ENCODE data around the gene XYLT1. TPM values are rescaled to one million over a fixed set of nuclear protein-coding genes. Genes with fewer than 3 reads are reported as not detected.
A peak's percentile ranks its signal among the peaks of the same experiment; 100 is the strongest.

Gene XYLT1
- total and polyA plus RNA-seq, 10 of the 15 experiments (the other 5 are each of a cell fraction or from before 2014, with no cell fraction given) = 0.88 to 14.8 (median 5.8) TPM

DNA sequence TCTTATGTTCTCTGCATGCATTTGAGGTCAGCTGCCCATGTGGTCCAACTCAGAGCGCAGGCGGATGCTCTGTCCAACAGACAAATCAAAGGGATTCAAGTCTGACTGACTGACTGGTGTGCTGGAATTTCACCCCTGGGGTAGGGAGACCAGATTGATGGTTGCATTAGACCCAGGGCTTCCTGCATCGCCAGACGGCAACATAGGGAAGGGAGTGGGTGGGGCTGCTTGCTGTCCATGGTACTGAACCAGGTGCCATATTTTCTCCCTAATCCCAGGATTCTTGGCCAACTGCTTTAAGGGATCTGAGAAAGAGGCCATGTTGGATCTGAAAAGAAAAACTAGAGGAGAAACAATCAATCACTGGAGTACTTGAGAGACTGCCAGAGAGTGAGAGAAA, 332.0 kb downstream of the XYLT1 start (continued):
- TF ChIP-seq SUPT20H (IDR thresholded peaks at IDR 0.05; ENCODE audit: borderline replicate concordance, control insufficient read depth, low read depth, low read length) = no peak

GRCh38 chr16:17135439-17135838, 335.3 kb downstream of the XYLT1 start:
- DNase-seq (ENCODE audit: low read depth, low spot score) (no peak), ATAC-seq (no peak), FAIRE-seq (no peak)
- ChIA-PET CTCF (interaction anchor here (1.0 to 3.2 kb wide), 13 partner anchors 13 to 443 kb away, joined by 3 to 12 read pairs (median 4); no protein-coding TSS in a partner anchor), SMC1A (ENCODE audit: uncharacterized antibody, unreplicated experiment) (interaction anchor here (0.6 to 3.0 kb wide), 25 partner anchors 11 to 724 kb away, joined by 3 to 18 read pairs (median 4); no protein-coding TSS in a partner anchor), POLR2A (interaction anchor here (0.7 to 1.0 kb wide), 2 partner anchors 66 to 165 kb away, joined by 3 to 4 read pairs; no protein-coding TSS in a partner anchor), RAD21 (ENCODE audit: unreplicated experiment) (interaction anchor here (0.6 to 3.0 kb wide), 11 partner anchors 11 to 333 kb away, joined by 3 to 36 read pairs (median 5); no protein-coding TSS in a partner anchor)
- in situ Hi-C loops (cut with MboI) = no loop called here
- H3K9me3 ChIP-seq (replicated peaks; ENCODE audit: control insufficient read depth, insufficient read depth, low read length) = no peaks in the 10 kb centered on the region; the same call in 2 of the 3 replicates
- no peak overlapping the region for H2AFZ ChIP-seq (ENCODE audit: control insufficient read depth, low read depth, low read length)
- no peak overlapping the region for H3K4me3 ChIP-seq
- H3K79me2 ChIP-seq (ENCODE audit: control insufficient read depth, insufficient read depth, low read length) = no peaks in the 10 kb centered on the region
- BruUV-seq (replicated peaks) = no TSS peak
- no peak overlapping the region for H3K9ac ChIP-seq (ENCODE audit: control insufficient read depth, insufficient read depth, low read length)
- intact Hi-C loops (cut with micrococcal nuclease; ENCODE audit: unreplicated experiment) = loop anchor here (2.0 kb wide), 2 partner anchors 59 to 109 kb away; no protein-coding TSS in a partner anchor
- H3K27me3 ChIP-seq (replicated peaks in 1 of 2; ENCODE audit: control insufficient read depth in 2 of 2, insufficient read depth in 2 of 2, low read length in 1 of 2) = no peaks in the 10 kb centered on the region
- 98% methylated on average over 4 of the region's 4 CpGs for WGBS (ENCODE audit: insufficient coverage, insufficient replicate concordance, low lambda C conversion rate, missing lambda C conversion rate)
- H3K4me2 ChIP-seq (ENCODE audit: control insufficient read depth, insufficient read depth) = no peak overlapping the region; the same call in 1 of the 2 replicates
- H3K27ac ChIP-seq (ENCODE audit: control insufficient read depth, insufficient read depth) = peak overlapping the region; percentile 28; the same call in 1 of the 2 replicates
- peaks cover 26% of the 10 kb centered on the region for H3K4me1 ChIP-seq (ENCODE audit: control insufficient read depth, insufficient read depth, low read length)
- peaks cover 3 to 6% of the 10 kb centered on the region in 2 experiments; a peak in 2 of 4 replicates for H3K36me3 ChIP-seq (ENCODE audit: control insufficient read depth in 2 of 2, insufficient read depth in 2 of 2, low read length in 1 of 2)
- TF ChIP-seq MYC (IDR thresholded peaks at IDR 0.05; ENCODE audit: insufficient read depth, insufficient read length, insufficient replicate concordance, low read length, severe bottlenecking) = no peak
- TF ChIP-seq, protein P1, sequence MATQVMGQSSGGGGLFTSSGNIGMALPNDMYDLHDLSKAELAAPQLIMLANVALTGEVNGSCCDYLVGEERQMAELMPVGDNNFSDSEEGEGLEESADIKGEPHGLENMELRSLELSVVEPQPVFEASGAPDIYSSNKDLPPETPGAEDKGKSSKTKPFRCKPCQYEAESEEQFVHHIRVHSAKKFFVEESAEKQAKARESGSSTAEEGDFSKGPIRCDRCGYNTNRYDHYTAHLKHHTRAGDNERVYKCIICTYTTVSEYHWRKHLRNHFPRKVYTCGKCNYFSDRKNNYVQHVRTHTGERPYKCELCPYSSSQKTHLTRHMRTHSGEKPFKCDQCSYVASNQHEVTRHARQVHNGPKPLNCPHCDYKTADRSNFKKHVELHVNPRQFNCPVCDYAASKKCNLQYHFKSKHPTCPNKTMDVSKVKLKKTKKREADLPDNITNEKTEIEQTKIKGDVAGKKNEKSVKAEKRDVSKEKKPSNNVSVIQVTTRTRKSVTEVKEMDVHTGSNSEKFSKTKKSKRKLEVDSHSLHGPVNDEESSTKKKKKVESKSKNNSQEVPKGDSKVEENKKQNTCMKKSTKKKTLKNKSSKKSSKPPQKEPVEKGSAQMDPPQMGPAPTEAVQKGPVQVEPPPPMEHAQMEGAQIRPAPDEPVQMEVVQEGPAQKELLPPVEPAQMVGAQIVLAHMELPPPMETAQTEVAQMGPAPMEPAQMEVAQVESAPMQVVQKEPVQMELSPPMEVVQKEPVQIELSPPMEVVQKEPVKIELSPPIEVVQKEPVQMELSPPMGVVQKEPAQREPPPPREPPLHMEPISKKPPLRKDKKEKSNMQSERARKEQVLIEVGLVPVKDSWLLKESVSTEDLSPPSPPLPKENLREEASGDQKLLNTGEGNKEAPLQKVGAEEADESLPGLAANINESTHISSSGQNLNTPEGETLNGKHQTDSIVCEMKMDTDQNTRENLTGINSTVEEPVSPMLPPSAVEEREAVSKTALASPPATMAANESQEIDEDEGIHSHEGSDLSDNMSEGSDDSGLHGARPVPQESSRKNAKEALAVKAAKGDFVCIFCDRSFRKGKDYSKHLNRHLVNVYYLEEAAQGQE (IDR thresholded peaks at IDR 0.05; ENCODE audit: low read depth, low read length) = peak; percentile 43; the same call in 1 of the 2 replicates
- no peaks in the 10 kb centered on the region for H4K20me1 ChIP-seq (ENCODE audit: control insufficient read depth, insufficient read depth)

Data from GM12878 (cell line).